Measurements from ENCODE around the gene MED29.

The MED29 gene

DNA sequence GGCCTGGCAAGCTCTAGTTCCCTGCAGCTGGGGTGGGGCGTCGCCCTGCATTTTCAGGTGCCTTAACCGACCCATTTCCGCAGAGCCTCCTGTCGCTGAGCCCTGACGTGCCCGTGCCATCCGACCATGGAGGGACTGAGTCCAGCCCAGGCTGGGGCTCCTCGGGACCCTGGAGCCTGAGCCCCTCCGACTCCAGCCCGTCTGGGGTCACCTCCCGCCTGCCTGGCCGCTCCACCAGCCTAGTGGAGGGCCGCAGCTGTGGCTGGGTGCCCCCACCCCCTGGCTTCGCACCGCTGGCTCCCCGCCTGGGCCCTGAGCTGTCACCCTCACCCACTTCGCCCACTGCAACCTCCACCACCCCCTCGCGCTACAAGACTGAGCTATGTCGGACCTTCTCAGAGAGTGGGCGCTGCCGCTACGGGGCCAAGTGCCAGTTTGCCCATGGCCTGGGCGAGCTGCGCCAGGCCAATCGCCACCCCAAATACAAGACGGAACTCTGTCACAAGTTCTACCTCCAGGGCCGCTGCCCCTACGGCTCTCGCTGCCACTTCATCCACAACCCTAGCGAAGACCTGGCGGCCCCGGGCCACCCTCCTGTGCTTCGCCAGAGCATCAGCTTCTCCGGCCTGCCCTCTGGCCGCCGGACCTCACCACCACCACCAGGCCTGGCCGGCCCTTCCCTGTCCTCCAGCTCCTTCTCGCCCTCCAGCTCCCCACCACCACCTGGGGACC is 16.6 kb downstream of the MED29 start:
- peak overlapping the region; percentile 97 for H3K27ac ChIP-seq (ENCODE audit: poor library complexity, severe bottlenecking)
- TF ChIP-seq, protein P1, sequence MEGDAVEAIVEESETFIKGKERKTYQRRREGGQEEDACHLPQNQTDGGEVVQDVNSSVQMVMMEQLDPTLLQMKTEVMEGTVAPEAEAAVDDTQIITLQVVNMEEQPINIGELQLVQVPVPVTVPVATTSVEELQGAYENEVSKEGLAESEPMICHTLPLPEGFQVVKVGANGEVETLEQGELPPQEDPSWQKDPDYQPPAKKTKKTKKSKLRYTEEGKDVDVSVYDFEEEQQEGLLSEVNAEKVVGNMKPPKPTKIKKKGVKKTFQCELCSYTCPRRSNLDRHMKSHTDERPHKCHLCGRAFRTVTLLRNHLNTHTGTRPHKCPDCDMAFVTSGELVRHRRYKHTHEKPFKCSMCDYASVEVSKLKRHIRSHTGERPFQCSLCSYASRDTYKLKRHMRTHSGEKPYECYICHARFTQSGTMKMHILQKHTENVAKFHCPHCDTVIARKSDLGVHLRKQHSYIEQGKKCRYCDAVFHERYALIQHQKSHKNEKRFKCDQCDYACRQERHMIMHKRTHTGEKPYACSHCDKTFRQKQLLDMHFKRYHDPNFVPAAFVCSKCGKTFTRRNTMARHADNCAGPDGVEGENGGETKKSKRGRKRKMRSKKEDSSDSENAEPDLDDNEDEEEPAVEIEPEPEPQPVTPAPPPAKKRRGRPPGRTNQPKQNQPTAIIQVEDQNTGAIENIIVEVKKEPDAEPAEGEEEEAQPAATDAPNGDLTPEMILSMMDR (IDR thresholded peaks at IDR 0.05; ENCODE audit: poor library complexity, severe bottlenecking), result no peak
- H3K4me1 ChIP-seq (ENCODE audit: insufficient read depth, poor library complexity, severe bottlenecking), result peaks cover 21% of the 10 kb centered on the region
- H3K36me3 ChIP-seq (ENCODE audit: low read depth), result peaks cover 25% of the 10 kb centered on the region
- ATAC-seq (ENCODE audit: low read depth) (no peak), DNase-seq (ENCODE audit: low spot score) (no peak)
- no peaks in the 10 kb centered on the region for H3K9me3 ChIP-seq (ENCODE audit: severe bottlenecking)
- H3K4me3 ChIP-seq (ENCODE audit: severe bottlenecking), result peak overlapping the region; percentile 89
- H3K27me3 ChIP-seq (ENCODE audit: insufficient read depth, poor library complexity, severe bottlenecking), result no peaks in the 10 kb centered on the region

DNA sequence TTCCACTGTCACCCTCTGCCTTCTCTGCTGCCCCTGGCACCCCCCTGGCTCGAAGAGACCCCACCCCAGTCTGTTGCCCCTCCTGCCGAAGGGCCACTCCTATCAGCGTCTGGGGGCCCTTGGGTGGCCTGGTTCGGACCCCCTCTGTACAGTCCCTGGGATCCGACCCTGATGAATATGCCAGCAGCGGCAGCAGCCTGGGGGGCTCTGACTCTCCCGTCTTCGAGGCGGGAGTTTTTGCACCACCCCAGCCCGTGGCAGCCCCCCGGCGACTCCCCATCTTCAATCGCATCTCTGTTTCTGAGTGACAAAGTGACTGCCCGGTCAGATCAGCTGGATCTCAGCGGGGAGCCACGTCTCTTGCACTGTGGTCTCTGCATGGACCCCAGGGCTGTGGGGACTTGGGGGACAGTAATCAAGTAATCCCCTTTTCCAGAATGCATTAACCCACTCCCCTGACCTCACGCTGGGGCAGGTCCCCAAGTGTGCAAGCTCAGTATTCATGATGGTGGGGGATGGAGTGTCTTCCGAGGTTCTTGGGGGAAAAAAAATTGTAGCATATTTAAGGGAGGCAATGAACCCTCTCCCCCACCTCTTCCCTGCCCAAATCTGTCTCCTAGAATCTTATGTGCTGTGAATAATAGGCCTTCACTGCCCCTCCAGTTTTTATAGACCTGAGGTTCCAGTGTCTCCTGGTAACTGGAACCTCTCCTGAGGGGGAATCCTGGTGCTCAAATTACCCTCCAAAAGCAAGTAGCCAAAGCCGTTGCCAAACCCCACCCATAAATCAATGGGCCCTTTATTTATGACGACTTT is 17.4 kb downstream of the MED29 start:
- Histone ChIP-seq H3K27ac (ENCODE audit: poor library complexity, severe bottlenecking) (peak overlapping the region; percentile 97), H3K4me1 (ENCODE audit: insufficient read depth, poor library complexity, severe bottlenecking) (peaks cover 19% of the 10 kb centered on the region)
- DNase-seq (ENCODE audit: low spot score), result no peak

DNA sequence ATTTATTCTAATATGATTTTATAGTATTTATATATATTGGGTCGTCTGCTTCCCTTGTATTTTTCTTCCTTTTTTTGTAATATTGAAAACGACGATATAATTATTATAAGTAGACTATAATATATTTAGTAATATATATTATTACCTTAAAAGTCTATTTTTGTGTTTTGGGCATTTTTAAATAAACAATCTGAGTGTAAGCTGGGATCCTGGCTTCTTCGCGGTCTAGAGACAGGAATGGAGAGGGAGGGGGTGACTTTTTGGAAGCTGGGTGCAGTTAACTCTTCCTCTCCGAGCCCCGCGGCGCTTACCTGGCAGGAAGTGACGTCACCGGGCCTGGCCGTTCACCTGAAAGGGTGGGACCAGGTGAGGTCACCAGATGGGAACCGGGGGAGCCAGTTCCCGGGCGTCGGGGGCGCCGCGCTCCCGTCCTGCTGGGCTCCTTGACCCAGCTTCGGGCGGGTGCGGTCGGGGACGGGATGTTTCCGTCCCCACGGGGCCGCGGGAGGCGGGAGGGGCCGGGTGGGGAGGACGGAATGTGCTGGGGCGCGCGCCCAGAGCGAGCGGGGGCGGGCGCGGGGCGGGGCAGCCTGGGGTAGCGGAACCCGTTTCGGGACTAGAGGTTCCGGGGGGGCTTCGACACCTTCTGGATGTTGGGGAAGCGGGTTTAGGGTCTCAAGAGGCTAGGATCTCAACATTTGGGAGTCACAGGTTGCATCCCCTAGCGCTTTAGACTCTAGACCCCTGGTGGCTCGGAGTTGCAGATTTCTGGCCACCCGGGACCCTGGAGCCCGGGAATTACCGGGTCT is 18.2 kb downstream of the MED29 start:
- H3K36me3 ChIP-seq (ENCODE audit: low read depth), result peaks cover 25% of the 10 kb centered on the region
- H3K4me1 ChIP-seq (ENCODE audit: insufficient read depth, poor library complexity, severe bottlenecking), result peaks cover 14% of the 10 kb centered on the region
- ATAC-seq (ENCODE audit: low read depth) (peak; percentile 20), DNase-seq (ENCODE audit: low spot score) (peak; percentile 99)
- no peaks in the 10 kb centered on the region for H3K9me3 ChIP-seq (ENCODE audit: severe bottlenecking)
- H3K4me3 ChIP-seq (ENCODE audit: severe bottlenecking), result peak overlapping the region; percentile 89
- no peaks in the 10 kb centered on the region for H3K27me3 ChIP-seq (ENCODE audit: insufficient read depth, poor library complexity, severe bottlenecking)
- H3K27ac ChIP-seq (ENCODE audit: poor library complexity, severe bottlenecking), result peak overlapping the region; percentile 97
- TF ChIP-seq, protein P1 (IDR thresholded peaks at IDR 0.05; ENCODE audit: poor library complexity, severe bottlenecking), result no peak

More for the DNA sequence above, 17.4 kb downstream of the MED29 start:
- ATAC-seq (ENCODE audit: low read depth), result no peak
- peaks cover 25% of the 10 kb centered on the region for H3K36me3 ChIP-seq (ENCODE audit: low read depth)
- no peaks in the 10 kb centered on the region for H3K27me3 ChIP-seq (ENCODE audit: insufficient read depth, poor library complexity, severe bottlenecking)
- H3K9me3 ChIP-seq (ENCODE audit: severe bottlenecking), result no peaks in the 10 kb centered on the region
- H3K4me3 ChIP-seq (ENCODE audit: severe bottlenecking), result peak overlapping the region; percentile 89
- TF ChIP-seq, protein P1 (IDR thresholded peaks at IDR 0.05; ENCODE audit: poor library complexity, severe bottlenecking), result no peak

DNA sequence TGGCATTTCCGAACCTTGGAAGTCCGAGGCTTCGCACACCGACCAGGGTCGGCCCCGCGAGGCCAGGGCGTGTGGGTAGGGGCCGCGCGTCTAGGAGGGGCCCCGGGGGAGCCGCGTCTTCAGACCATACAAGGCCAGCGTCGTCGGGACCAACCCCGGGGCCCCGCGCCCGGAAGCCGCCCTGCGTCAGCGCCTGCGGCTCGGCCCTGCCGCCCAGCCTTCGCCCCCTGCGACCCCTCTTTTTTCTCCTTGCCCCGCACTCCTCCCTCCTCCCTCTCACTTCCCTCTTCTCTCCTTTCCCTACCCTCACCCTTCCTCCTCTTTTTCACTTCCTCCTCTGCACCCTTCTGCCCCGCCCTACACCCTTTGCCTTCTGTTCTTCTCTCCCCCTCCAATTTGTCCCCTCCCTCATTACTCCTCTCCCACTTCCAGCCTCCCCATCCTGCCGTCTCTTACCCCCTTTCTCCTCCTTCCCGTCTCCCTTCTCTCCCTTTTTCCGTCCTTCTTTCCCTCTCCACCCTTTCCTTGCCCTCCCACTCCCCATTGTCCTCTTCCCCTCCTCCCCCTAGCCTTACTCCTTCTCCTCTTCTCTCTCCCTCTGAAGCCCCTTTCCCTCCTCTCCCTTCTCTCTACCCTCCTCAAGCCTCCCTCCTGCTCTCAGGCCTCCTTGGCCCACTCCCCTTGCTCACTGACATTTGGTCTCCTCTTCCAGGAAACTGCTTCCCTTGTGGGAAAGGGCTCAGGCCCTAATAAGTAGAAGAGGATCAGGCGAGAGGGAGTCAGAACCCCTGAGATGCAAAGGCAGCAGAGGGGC is 19.0 kb downstream of the MED29 start:
- TF ChIP-seq, protein P1 (IDR thresholded peaks at IDR 0.05; ENCODE audit: poor library complexity, severe bottlenecking), result no peak
- Histone ChIP-seq H3K9me3 (ENCODE audit: severe bottlenecking) (no peaks in the 10 kb centered on the region), H3K4me1 (ENCODE audit: insufficient read depth, poor library complexity, severe bottlenecking) (peaks cover 13% of the 10 kb centered on the region), H3K27ac (ENCODE audit: poor library complexity, severe bottlenecking) (peak overlapping the region; percentile 97), H3K36me3 (ENCODE audit: low read depth) (peaks cover 33% of the 10 kb centered on the region), H3K27me3 (ENCODE audit: insufficient read depth, poor library complexity, severe bottlenecking) (no peaks in the 10 kb centered on the region), H3K4me3 (ENCODE audit: severe bottlenecking) (peak overlapping the region; percentile 89)
- DNase-seq (ENCODE audit: low spot score) (no peak), ATAC-seq (ENCODE audit: low read depth) (peak; percentile 17)
